Right hindlimb (tissue), 1 donor: ENCODE data around the gene CISH.

Experiments
- DNase-seq: peaks from one replicate; pipeline ENCODE4 v3.0.0-alpha.2; 2018

The CISH gene

DNA sequence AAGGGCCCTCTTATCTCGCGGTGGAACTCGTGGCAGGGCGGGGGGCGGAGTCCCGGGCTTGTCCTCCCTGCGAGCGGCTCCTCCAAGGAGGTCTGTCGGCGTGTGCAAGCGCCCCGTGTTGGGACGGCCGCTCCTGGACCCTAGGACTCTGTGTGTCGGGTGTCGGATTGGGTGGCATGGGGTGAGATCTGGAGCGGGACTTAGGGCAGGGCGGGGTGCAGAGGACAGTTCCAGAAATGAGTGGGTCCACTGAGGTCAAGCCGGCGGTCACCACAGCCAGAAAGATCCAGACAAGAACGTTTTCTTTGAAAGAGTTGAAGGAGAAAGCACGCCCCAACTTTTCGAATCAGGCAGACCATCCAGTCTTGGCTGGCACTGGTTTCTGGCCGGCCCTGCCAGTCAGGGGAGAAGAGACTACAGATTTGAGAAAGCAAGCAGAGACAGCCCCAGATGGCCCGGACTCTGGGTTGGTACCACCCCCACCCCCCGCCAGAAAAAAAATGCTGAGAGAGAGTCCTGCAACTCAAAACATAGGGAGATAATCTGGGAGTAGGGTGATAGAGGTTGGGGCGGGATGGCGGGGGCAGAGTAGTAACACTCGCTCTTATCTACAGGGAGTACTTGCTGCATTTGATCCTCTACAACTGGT lies 784 bp upstream of the CISH start:
- no peak for DNase-seq

DNA sequence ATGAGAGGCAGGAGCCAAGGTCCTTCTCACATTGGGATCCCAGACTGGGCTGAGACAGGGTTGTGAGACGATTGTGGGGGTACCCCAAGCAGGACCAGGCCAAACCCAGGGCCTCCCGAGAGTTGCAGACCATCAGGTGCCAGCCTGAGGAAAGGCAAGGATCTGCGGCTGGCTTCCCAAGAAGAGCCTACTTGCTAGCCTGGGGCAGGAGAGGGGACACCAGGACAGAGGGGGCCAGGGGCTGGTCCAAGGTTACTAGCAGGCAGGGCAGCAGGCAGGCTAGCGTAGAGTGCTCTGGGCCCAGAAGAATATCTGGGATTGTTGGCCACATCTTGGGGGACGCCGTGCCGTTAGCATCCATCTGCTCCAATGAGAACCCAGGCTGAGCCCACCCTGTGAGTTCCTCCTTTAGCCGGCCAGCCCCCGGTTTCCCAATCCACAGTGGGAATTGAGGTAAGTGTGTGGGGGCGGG lies 546 bp downstream of the CISH start:
- no peak for DNase-seq

DNA sequence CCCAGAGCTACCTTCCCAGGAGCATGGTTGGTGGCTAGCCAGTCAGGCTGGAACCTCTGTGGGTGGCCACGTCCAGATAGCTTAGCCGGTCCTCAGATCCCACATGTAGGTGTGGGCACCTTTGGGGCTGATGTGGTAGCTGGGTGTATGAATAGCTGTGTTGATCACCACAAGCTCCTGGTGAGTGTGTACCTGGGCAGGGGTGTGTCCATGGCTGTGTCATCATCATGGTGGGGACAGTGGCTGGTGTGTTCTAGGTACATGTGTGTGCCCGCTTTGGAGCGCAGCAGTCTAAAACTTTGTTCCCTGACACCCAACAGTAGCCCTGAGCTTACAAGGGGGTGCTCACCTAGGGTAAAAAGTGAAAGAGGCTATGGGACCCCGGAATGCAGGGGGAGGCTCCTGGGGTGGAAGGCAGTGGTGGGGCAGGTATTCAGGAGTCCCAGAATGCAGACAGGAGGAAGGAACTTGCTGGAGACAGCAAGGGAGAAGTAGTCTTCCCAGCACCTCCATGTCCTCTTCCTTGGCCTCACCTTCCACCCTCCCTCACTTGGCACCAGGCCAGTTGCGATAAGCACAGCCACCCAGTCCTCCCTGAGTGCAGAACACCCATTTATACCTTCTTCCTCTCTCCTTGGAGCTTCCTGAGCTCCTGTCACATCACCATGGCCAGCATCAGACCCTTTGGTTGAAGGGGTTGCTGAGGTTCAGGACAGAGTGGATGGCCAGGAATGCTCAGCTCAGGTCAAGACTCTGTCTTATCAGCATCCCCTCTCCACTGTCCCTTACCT lies 1.2 kb downstream of the CISH start:
- no peak for DNase-seq

DNA sequence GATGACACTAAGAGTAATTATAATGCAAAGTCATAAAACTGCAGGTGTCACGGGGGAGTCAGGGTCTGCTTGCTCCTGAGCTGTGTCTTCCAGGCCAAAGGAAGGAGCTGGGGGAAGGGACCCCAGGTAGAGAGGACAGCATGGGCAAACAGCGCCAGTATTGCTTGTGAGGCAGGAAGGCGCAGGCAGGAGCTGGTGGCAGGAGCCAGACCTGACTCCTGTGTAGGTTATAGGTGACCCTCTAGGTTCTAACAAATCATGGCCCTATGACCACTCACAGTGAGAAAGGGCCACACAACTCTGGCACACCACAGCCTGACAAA lies 1.9 kb downstream of the CISH start:
- no peak for DNase-seq

GRCh38 chr3:50609071-50609762 lies 2.4 kb downstream of the CISH start:
- DNase-seq: no peak

DNA sequence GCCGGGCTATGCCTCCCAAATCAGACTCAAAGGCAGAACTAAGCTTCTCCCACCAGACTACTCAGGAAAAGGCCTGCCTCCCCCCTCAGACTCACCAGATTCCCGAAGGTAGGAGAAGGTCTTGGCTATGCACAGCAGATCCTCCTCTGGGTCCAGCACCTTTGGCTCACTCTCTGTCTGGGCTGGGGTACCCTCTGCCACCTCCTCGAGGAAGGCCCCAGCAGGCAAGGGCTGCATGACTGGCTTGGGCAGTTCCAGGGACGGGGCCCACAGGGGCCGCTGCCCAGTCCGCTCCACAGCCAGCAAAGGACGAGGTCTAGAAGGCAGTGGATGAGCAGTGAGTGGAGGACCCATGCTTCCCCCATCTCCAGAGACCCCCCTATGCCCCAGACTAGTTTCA lies 3.3 kb downstream of the CISH start:
- DNase-seq: no peak

GRCh38 chr3:50607271-50608091 lies 4.1 kb downstream of the CISH start:
- DNase-seq: no peak

DNA sequence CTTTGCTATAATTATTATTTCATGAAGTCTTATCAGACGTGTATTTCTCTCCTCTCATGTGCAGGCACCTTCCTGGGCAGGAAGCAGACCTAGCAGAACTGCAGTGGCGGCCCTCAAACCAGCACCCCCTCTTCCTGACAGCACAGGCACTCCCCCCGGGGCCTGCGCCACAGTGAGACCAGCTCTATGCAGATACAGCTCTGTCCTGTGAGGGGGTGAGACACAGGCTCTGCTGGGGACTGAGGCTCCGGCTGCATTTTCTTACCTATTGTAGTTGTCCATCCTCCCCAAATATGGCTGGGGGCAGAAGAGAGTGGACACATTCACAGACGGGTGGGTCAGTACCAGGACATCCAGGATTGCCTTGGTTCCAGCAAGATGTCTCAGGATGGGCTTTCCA lies 5.0 kb downstream of the CISH start:
- no peak for DNase-seq

- DNase-seq: no peak
These were observed 5.7 kb downstream of the CISH start for GRCh38 chr3:50605901-50606326.

- no peak for DNase-seq
These were observed 6.7 kb downstream of the CISH start for GRCh38 chr3:50604628-50605588.

- DNase-seq: no peak
These were observed 7.4 kb downstream of the CISH start for GRCh38 chr3:50604110-50604621.

- DNase-seq: no peak
These were observed 8.1 kb downstream of the CISH start for GRCh38 chr3:50603261-50604109.

GRCh38 chr3:50602595-50603191 lies 8.9 kb downstream of the CISH start:
- DNase-seq: no peak

GRCh38 chr3:50600841-50601591 lies 10.6 kb downstream of the CISH start:
- DNase-seq: peak; percentile 96

- DNase-seq: no peak
These were observed 11.3 kb downstream of the CISH start for GRCh38 chr3:50600141-50600753.

DNA sequence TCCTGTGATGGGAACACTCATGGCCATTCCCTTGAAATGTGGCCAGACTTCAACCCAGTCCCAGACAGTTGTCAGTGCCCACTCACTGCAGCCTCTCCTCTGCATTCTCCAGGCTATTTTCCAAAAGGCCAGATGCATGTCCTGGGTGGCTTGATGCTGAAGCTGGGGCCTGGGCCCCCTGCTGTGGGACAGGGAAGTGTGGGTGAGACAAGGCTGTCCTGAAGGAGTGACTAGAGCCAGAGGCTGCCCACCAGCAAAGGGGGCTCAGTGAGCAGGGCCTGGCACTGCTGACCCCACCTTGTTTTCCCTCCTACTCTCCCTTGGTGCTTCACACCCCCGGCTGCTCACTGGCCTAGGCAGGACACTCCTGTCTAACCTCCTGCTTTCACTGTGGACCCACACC lies 11.9 kb downstream of the CISH start:
- DNase-seq: no peak

DNA sequence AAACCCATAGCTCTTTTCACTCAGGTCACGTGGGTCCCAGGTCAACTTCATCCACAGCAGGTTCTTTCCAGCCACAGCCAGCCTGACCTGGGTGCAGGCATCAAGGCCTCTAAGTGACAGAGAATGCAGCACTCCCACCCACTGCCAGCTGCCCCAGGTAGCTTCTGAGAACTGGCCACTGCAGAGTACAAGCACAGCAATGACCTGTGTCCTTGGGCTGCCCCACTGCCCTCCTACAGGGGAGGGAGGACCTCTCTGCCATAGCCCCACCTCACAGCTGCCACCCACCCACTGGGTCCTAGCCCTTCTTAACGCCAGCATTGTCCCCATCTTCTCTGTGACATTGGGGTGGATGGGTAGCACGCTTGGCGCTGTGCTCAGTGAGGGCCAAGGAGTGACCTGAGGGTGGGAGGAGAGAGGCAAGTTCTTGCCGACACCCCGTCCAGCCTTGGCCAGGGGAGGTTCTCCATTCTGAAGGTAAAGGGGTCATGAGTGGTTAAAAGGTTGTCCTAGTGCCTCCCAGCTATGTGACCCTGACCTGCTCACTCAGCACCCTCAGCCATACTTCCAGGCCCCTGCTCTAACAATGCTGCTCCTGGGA lies 12.4 kb downstream of the CISH start:
- DNase-seq: no peak

- DNase-seq: no peak
These were observed 17.3 kb downstream of the CISH start for GRCh38 chr3:50594253-50594785.
